K562 treated with DMSO at 1 percent for 4 hours (cell line): Measurements from ENCODE around the gene CLDN20. TPM values are rescaled to one million over a fixed set of nuclear protein-coding genes. Genes with fewer than 3 reads are reported as not detected.

Source experiments
- total RNA-seq: library from RNA; unstranded; fragments of 300-600 nt; gene quantifications from 2 replicates; pipeline ENCODE4 v1.2.3, GENCODE V29; 2022; ENCODE audit not compliant: insufficient read depth

Gene CLDN20, protein sequence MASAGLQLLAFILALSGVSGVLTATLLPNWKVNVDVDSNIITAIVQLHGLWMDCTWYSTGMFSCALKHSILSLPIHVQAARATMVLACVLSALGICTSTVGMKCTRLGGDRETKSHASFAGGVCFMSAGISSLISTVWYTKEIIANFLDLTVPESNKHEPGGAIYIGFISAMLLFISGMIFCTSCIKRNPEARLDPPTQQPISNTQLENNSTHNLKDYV
- not detected in 2 replicates for total RNA-seq

DNA sequence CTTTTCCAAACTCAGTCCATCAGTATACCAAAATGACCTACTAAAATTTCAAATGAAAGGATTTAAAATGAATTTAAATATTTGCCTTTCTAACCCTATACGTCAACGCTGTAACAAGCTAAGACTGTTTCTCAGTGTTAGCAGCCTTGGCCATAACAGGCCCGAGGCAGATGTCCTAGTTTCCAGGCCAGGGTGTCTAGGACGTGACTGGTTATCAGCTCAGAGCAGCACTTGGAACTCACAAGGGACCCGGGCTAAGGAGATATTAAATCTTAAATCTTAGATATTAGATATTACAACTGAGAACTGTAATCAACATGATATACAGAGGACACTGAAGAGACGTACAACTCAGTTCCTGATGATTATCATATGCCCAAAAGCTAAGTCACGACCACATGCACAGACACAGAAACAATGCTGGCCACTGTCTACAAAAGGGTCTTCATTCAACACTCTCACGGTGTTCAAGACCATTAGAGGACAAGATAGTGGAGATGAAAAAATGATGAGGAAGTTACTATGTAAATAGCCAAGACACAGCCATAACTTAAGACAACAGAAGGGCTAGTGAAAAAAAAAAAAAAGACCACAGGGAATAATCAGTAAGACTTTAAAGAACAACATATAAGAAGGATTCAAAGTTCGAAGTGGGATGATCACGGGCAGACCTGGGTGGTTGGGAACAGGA is at the start of gene CLDN20:
TSS of gene CLDN20 (plus strand) at position 641 of the 691 bp plus-strand sequence. CDS start 11,707 bp downstream, outside the sequence.

DNA sequence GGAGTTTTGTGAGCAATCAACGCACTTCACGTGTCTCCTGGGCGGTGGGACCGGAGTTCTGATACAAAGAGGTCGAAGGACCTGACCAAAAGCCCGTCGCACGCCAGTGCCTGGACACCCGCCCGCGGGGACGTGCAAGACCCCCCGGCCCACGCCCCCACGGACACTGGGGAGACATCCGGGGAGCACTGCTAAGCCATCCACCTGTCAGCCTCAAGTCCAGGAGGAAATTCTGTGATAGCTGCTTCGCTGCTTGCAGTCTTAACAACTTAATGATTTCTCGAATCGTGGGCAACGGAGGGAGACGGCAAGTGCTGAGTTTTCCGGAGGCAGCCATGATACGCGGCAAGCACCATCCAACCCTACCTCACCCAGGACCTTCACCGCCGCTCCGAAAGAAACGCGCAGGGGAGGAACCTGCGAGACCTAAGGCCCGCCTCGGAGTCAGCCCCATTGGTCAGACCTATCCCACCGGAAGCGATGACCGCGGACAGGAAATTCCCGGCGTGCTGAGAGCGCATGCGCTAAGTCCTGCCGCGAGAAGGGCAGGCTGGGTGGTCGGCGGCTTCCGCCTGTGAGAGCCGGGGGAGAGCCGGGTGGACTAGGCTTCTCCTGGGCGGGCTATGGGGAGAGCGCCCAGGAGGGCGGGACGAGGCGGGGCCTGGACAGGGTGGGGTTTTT is 50.4 kb downstream of the CLDN20 start, which contains the start of gene TFB1M:
TSS of gene TFB1M (minus strand) at position 393 of the 681 bp plus-strand sequence. CDS start at position 337, 56 bp downstream.

Other genes starting within 250 kb of the CLDN20 start
- 11.0 and 11.2 TPM in 2 replicates for gene TFB1M, start 50.5 kb downstream of the CLDN20 start, total RNA-seq
- gene NOX3, start 191.8 kb downstream of the CLDN20 start, total RNA-seq: not detected in 2 replicates